Tibial nerve (tissue), 4 donors: ENCODE measurements around the gene MITF. TPM values are rescaled to one million over a fixed set of nuclear protein-coding genes. Genes with fewer than 3 reads are reported as not detected.

Experiments used
- DNase-seq, 2 donors: peaks; one replicate each; pipeline ENCODE4 v3.0.0-alpha.2; 2019; ENCODE audit warnings: low spot score in 2 of 2
- H3K27ac ChIP-seq, 4 donors: fragments of 200-600 bp; sonication (generic) in 3 of 4; one replicate each; pipeline ENCODE4 v1.5.1; 2017 to 2019; ENCODE audit warnings: mild to moderate bottlenecking in 1 of 4
- H3K27me3 ChIP-seq, 2 donors: fragments of 200-600 bp; sonication (generic) in 1 of 2; one replicate each; pipeline versions ENCODE4 v1.5.1 to v1.6.0; 2017 to 2019
- H3K36me3 ChIP-seq, 3 donors: fragments of 200-600 bp; sonication (generic); one replicate each; pipeline ENCODE4 v1.5.1; 2018 to 2019
- H3K4me1 ChIP-seq, 4 donors: fragments of 200-600 bp; sonication (generic) in 3 of 4; one replicate each; pipeline ENCODE4 v1.5.1; 2017 to 2019
- H3K4me3 ChIP-seq, 4 donors: fragments of 200-600 bp; sonication (generic) in 3 of 4; one replicate each; pipeline ENCODE4 v1.5.1; 2017 to 2019; ENCODE audit warnings: mild to moderate bottlenecking in 1 of 4, moderate library complexity in 1 of 4
- H3K9me3 ChIP-seq, 4 donors: fragments of 200-600 bp; sonication (generic) in 3 of 4; one replicate each; pipeline ENCODE4 v1.5.1; 2017 to 2019
- CTCF ChIP-seq, 5 experiments: fragments of 200-600 bp in 3 of 5; fragments of 450-650 bp in 2 of 5; sonication (generic) in 3 of 5; IDR thresholded peaks; one replicate each; pipeline ENCODE4 v1.5.1; 2016 to 2019; ENCODE audit warnings: antibody characterized with exemption in 5 of 5, mild to moderate bottlenecking in 3 of 5, moderate library complexity in 2 of 5
- EP300 ChIP-seq, 2 donors: sonication (generic); formaldehyde crosslinking; IDR thresholded peaks; one replicate each; pipeline ENCODE4 v1.6.1; 2017; ENCODE audit warnings: antibody characterized with exemption in 2 of 2, mild to moderate bottlenecking in 1 of 2
- POLR2A ChIP-seq, 2 donors: fragments of 450-650 bp; IDR thresholded peaks; one replicate each; pipeline ENCODE4 v1.6.1; 2017; ENCODE audit warnings: antibody characterized with exemption in 2 of 2, mild to moderate bottlenecking in 2 of 2, moderate library complexity in 2 of 2
- WGBS, 2 donors: methylation state at CpG; one replicate each; pipeline ENCODE4 v1.1.5; 2018; 5-methylcytosine and 5-hydroxymethylcytosine counted together
- total RNA-seq, 4 donors: library from RNA; depleted of rRNA; stranded (reverse); fragments of >200 nt; gene quantifications; one replicate each; pipeline ENCODE4 v1.1.0, GENCODE V29; 2016

Gene MITF
- total RNA-seq, 4 donors from 2014 or later, result 10.3 to 26.9 (median 15.5) TPM

- no peaks in the 10 kb centered on the region for H3K36me3 ChIP-seq
- TF ChIP-seq POLR2A (IDR thresholded peaks at IDR 0.05) (no peak), EP300 (IDR thresholded peaks at IDR 0.05) (no peak), CTCF (IDR thresholded peaks at IDR 0.05) (no peak)
- H3K9me3 ChIP-seq, result no peaks in the 10 kb centered on the region
- H3K27me3 ChIP-seq, result no peaks in the 10 kb centered on the region
- H3K4me1 ChIP-seq, result peaks cover 0 to 30% (median 0%) of the 10 kb centered on the region in 4 donors
- no peak for DNase-seq
- H3K27ac ChIP-seq, result no peak overlapping the region
- WGBS, 2 donors, result 89 to 92% methylated on average over 3 of the region's 3 CpGs
- H3K4me3 ChIP-seq, result no peak overlapping the region
Observed at GRCh38 chr3:69853027-69853426, 113.8 kb downstream of the MITF start.

DNA sequence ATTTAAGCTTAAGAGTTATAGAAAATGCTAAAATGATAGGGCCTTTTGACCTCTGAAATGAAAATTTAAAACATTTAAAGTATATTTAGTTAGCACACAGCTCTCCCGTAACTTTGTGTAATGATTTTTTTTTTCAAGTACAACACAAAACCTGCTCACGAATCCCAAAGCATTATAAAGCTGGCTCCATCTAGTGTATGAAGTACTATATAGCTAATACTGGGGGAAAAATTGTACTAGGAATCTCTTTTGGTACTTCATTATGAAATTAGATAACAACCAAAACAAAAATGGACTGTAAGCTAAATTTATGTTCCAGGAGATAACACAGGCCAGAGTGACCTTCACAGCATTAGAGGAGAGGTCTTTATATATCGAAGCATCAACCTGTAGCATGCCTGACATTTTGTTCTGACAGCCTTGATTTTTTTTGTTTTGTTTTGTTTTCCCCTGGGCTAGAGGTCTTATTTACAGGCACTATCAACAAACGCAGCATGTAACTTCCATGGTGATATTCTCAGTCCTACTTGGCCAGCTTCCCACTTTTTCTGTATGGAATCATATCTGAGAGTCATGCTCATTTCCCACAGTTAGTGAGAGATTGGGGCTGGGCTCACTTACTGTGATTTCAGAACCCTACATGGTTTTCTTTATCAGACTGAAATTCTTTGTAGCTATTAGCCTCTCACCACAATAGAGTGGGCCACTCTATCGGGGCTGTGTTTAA lies 116.3 kb downstream of the MITF start:
- Histone ChIP-seq H3K27me3 (no peaks in the 10 kb centered on the region), H3K4me1 (peaks cover 0 to 30% (median 0%) of the 10 kb centered on the region in 4 donors), H3K27ac (no peak overlapping the region), H3K4me3 (no peak overlapping the region), H3K9me3 (no peaks in the 10 kb centered on the region), H3K36me3 (no peaks in the 10 kb centered on the region)
- WGBS, 2 donors, result 23 to 30% methylated on average over 5 of the region's 5 CpGs
- no peak for DNase-seq
- no peak for TF ChIP-seq EP300 (IDR thresholded peaks at IDR 0.05)
- no peak for TF ChIP-seq POLR2A (IDR thresholded peaks at IDR 0.05)
- TF ChIP-seq CTCF (IDR thresholded peaks at IDR 0.05), result peak in 2 of 5 experiments; percentile 29 to 33

GRCh38 chr3:69856965-69857705 lies 117.9 kb downstream of the MITF start:
- 70 to 71% methylated on average over 3 of the region's 3 CpGs for WGBS, 2 donors
- H3K9me3 ChIP-seq, result no peaks in the 10 kb centered on the region
- no peaks in the 10 kb centered on the region for H3K36me3 ChIP-seq
- TF ChIP-seq POLR2A (IDR thresholded peaks at IDR 0.05) (no peak), CTCF (IDR thresholded peaks at IDR 0.05) (no peak), EP300 (IDR thresholded peaks at IDR 0.05) (no peak)
- H3K4me3 ChIP-seq, result no peak overlapping the region
- no peak overlapping the region for H3K27ac ChIP-seq
- peaks cover 0 to 30% (median 0%) of the 10 kb centered on the region in 4 donors for H3K4me1 ChIP-seq
- DNase-seq, result no peak
- no peaks in the 10 kb centered on the region for H3K27me3 ChIP-seq

DNA sequence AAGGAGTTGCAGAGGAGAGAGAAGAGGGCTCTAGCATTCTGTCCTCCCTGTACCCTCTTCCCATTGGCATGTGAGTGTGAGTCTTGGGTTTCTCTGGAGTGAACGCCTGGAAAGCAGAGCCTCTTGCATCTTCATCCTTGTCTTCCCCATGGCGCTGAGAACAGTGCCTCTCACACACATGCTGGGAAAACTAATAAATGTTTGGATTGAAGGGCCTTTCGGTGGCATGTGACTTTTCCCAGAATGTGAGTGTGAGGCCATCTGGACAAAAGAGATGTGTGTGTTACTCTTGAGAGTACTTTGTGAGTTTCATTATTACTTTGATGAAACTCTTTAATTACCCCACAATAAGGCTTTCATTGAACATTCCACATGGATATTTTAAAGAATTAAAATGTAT lies 122.3 kb downstream of the MITF start:
- Histone ChIP-seq H3K36me3 (no peaks in the 10 kb centered on the region), H3K4me1 (peaks cover 0 to 31% (median 0%) of the 10 kb centered on the region in 4 donors), H3K9me3 (no peaks in the 10 kb centered on the region), H3K27me3 (no peaks in the 10 kb centered on the region), H3K27ac (no peak overlapping the region), H3K4me3 (no peak overlapping the region)
- WGBS, 2 donors, result 49 to 56% methylated on average over 3 of the region's 3 CpGs
- no peak for DNase-seq
- TF ChIP-seq POLR2A (IDR thresholded peaks at IDR 0.05) (no peak), EP300 (IDR thresholded peaks at IDR 0.05) (no peak), CTCF (IDR thresholded peaks at IDR 0.05) (no peak)

- Histone ChIP-seq H3K9me3 (no peaks in the 10 kb centered on the region), H3K27me3 (no peaks in the 10 kb centered on the region), H3K36me3 (no peaks in the 10 kb centered on the region), H3K4me1 (peaks cover 0 to 23% (median 0%) of the 10 kb centered on the region in 4 donors), H3K4me3 (no peak overlapping the region), H3K27ac (no peak overlapping the region)
- TF ChIP-seq POLR2A (IDR thresholded peaks at IDR 0.05), result no peak
- TF ChIP-seq EP300 (IDR thresholded peaks at IDR 0.05), result no peak
- TF ChIP-seq CTCF (IDR thresholded peaks at IDR 0.05), result no peak
- no peak for DNase-seq
- WGBS, 2 donors, result 95 to 97% methylated on average over 3 of the region's 3 CpGs
Observed at GRCh38 chr3:69864141-69864540, 124.9 kb downstream of the MITF start.
